Measurements from ENCODE around the gene CCDC61. TPM values are rescaled to one million over a fixed set of nuclear protein-coding genes. Genes with fewer than 3 reads are reported as not detected.
A peak's percentile ranks its signal among the peaks of the same experiment; 100 is the strongest.

Gene CCDC61
- total and polyA plus RNA-seq, 3 donors from 2014 or later, result 25.6 to 32.5 (median 31.2) TPM

DNA sequence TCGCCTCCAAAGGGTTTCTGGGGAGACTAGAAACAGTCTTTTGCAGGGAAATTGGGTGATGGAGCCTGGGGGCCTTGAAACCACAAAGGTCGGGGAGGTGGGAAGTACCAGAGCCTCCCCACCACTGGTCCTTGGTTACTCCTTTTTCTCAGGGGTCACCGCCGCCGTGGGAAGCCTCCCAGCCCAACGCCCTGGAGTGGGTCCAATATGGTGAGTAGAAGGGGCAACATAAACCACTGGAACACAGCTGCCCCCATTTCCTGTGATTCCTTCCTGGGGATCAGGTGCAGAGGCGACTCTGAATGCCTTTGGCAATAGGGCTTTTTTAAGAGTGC, 21.8 kb downstream of the CCDC61 start:
- no peak for DNase-seq
- TF ChIP-seq POLR2A (IDR thresholded peaks at IDR 0.05), result no peak
- TF ChIP-seq, protein P1, sequence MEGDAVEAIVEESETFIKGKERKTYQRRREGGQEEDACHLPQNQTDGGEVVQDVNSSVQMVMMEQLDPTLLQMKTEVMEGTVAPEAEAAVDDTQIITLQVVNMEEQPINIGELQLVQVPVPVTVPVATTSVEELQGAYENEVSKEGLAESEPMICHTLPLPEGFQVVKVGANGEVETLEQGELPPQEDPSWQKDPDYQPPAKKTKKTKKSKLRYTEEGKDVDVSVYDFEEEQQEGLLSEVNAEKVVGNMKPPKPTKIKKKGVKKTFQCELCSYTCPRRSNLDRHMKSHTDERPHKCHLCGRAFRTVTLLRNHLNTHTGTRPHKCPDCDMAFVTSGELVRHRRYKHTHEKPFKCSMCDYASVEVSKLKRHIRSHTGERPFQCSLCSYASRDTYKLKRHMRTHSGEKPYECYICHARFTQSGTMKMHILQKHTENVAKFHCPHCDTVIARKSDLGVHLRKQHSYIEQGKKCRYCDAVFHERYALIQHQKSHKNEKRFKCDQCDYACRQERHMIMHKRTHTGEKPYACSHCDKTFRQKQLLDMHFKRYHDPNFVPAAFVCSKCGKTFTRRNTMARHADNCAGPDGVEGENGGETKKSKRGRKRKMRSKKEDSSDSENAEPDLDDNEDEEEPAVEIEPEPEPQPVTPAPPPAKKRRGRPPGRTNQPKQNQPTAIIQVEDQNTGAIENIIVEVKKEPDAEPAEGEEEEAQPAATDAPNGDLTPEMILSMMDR (IDR thresholded peaks at IDR 0.05), result peak in 1 of 3 experiments; percentile 7
- peak overlapping the region in 1 of 2 donors; percentile 65 for H3K4me3 ChIP-seq

DNA sequence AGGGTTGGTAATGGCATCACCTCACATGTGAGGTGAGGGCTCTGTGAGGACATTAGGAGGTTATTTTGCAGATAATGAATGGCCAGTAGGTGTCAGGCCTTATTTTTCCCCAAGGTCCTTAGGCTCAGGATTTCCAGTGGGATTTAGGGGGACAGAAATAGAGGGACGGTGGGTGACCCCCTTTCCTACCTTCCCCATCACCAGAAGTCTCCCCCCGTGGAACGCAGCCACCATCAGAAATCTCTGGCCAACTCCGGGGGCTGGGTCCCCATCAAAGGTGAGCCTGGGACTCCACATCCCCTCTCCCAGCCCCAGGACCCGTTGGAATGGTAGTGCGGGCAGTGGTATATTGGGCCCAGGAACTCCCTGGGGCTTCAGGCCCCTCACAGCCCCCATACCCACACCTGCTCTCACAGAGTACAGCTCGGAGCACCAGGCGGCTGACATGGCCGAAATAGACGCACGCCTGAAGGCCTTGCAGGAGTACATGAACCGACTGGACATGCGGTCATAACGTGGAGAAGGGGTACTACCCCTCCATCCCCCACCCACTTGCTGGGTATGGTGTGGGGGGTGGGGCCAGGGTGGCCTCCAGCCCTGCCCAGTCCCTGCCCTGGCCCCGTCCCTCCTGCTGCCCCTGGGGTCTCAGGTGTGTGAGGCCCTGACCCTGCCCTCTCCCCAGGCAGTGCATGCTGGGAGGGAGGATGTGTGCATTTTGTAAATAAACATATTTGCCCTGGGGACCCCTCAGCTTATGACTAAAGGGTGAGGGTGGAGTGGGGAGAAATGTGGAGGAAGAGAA, 22.8 kb downstream of the CCDC61 start:
- H3K27ac ChIP-seq, result no peak overlapping the region
- TF ChIP-seq, protein P1 (IDR thresholded peaks at IDR 0.05), result no peak
- H3K4me3 ChIP-seq, result no peak overlapping the region
- no peaks in the 10 kb centered on the region for H3K27me3 ChIP-seq
- 98 to 100% methylated on average over 3 to 15 of the region's 15 CpGs for WGBS, 2 donors
- no peaks in the 10 kb centered on the region for H3K4me1 ChIP-seq
- intact Hi-C loops (cut with DNase I; ENCODE audit: low total_unique reads), result no loop called here
- H3K36me3 ChIP-seq (ENCODE audit: low read depth, missing control alignments), result no peaks in the 10 kb centered on the region
- DNase-seq, result no peak
- H3K9me3 ChIP-seq, result no peaks in the 10 kb centered on the region

More for the DNA sequence above, 21.8 kb downstream of the CCDC61 start:
- H3K36me3 ChIP-seq (ENCODE audit: low read depth, missing control alignments), result no peaks in the 10 kb centered on the region
- H3K9me3 ChIP-seq, result no peaks in the 10 kb centered on the region
- intact Hi-C loops (cut with DNase I; ENCODE audit: low total_unique reads), result no loop called here
- H3K27ac ChIP-seq, result no peak overlapping the region
- 10 to 35% methylated on average over 5 to 7 of the region's 7 CpGs for WGBS, 2 donors
- no peaks in the 10 kb centered on the region for H3K4me1 ChIP-seq
- no peaks in the 10 kb centered on the region for H3K27me3 ChIP-seq

DNA sequence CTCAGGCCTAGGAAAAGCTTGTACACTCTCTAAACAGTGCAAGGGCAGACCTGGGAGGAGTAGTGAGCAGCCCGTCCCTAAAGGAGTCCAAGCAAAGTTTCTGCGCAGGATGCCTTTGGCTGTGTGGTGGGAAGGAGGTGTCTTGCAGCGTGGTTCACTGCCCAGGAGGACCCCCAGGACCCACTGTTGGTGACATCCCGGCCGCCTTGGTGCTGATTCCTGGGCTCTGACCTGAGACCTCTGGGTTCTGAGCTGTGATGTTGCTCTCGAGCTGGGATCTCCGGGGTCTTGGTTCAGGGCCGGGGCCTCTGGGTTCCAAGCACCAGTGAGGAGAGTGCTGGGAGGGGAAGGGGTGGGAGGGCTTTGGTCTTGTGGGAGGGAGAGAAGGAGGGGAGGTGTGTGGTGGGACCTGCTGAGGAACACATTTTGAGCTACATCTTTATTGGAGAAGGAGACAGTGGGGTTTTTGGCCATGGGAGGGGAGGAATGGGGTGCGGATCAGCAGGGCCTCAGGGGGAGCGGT, 23.5 kb downstream of the CCDC61 start:
- intact Hi-C loops (cut with DNase I; ENCODE audit: low total_unique reads), result no loop called here
- no peaks in the 10 kb centered on the region for H3K9me3 ChIP-seq
- TF ChIP-seq POLR2A (IDR thresholded peaks at IDR 0.05), result no peak
- TF ChIP-seq, protein P1 (IDR thresholded peaks at IDR 0.05), result no peak
- DNase-seq, result no peak
- WGBS, 2 donors, result 90 to 96% methylated on average over 9 to 10 of the region's 10 CpGs
- no peaks in the 10 kb centered on the region for H3K4me1 ChIP-seq
- no peaks in the 10 kb centered on the region for H3K36me3 ChIP-seq (ENCODE audit: low read depth, missing control alignments)
- H3K27me3 ChIP-seq, result no peaks in the 10 kb centered on the region
- no peak overlapping the region for H3K4me3 ChIP-seq
- H3K27ac ChIP-seq, result no peak overlapping the region

DNA sequence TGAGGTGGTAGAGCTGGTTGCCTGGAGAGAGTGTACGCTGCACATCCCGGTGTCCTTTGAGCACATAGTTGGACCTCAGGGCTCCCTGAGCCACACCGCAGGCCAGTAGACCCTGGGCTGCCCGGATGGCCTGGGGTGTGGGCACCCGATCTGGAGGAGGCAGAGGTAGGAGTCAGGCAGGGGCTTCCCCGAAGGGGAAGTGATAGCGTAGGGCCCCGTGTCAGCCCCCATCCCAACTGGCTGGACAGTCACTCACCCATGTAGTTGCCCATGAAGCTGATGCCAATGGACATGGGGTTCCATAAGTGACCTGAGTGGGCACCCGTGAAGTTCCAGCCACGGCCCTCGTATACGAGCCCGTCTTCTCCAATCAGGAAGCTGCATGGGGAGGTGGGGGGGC, 24.0 kb downstream of the CCDC61 start:
- H3K27ac ChIP-seq, result no peak overlapping the region
- no peak overlapping the region for H3K4me3 ChIP-seq
- no peaks in the 10 kb centered on the region for H3K9me3 ChIP-seq
- intact Hi-C loops (cut with DNase I; ENCODE audit: low total_unique reads), result no loop called here
- H3K36me3 ChIP-seq (ENCODE audit: low read depth, missing control alignments), result no peaks in the 10 kb centered on the region
- H3K27me3 ChIP-seq, result no peaks in the 10 kb centered on the region
- 89 to 95% methylated on average over 9 to 13 of the region's 13 CpGs for WGBS, 2 donors
- no peak for TF ChIP-seq POLR2A (IDR thresholded peaks at IDR 0.05)
- TF ChIP-seq, protein P1 (IDR thresholded peaks at IDR 0.05), result no peak
- DNase-seq, result no peak
- no peaks in the 10 kb centered on the region for H3K4me1 ChIP-seq

DNA sequence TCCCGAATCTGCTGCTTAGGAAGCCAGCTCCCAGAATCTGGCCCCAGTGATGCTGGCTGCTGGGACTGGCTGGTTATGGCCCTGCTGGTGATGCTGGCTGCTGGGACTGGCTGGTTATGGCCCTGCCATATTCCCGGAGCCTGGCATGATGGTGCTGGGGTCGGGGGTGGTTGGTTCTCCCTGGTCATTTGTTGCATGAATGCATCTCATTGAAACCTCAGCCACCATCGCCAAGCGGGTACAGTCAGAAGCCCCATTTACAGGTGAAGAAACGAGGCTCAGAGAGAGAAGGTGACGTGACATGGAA, 25.5 kb downstream of the CCDC61 start:
- H3K27ac ChIP-seq, result no peak overlapping the region
- H3K36me3 ChIP-seq (ENCODE audit: low read depth, missing control alignments), result no peaks in the 10 kb centered on the region
- no peaks in the 10 kb centered on the region for H3K27me3 ChIP-seq
- no peaks in the 10 kb centered on the region for H3K9me3 ChIP-seq
- no peaks in the 10 kb centered on the region for H3K4me1 ChIP-seq
- H3K4me3 ChIP-seq, result no peak overlapping the region
- intact Hi-C loops (cut with DNase I; ENCODE audit: low total_unique reads), result loop anchor here (10.0 kb wide), 1 partner anchor 244 kb away; no protein-coding TSS in a partner anchor
- no peak for DNase-seq
- WGBS, 2 donors, result 92 to 98% methylated on average over 6 to 7 of the region's 7 CpGs
- TF ChIP-seq, protein P1 (IDR thresholded peaks at IDR 0.05), result no peak
- TF ChIP-seq POLR2A (IDR thresholded peaks at IDR 0.05), result no peak
